Fibroblast of skin of left biceps (primary cell): ENCODE measurements around the gene TMEM129.

Source experiments
- DNase-seq, 2 experiments: peaks; one replicate each; pipeline ENCODE4 v3.0.0-alpha.2; 2013; ENCODE audit warnings: low read depth in 2 of 2

The TMEM129 gene, protein sequence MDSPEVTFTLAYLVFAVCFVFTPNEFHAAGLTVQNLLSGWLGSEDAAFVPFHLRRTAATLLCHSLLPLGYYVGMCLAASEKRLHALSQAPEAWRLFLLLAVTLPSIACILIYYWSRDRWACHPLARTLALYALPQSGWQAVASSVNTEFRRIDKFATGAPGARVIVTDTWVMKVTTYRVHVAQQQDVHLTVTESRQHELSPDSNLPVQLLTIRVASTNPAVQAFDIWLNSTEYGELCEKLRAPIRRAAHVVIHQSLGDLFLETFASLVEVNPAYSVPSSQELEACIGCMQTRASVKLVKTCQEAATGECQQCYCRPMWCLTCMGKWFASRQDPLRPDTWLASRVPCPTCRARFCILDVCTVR

DNA sequence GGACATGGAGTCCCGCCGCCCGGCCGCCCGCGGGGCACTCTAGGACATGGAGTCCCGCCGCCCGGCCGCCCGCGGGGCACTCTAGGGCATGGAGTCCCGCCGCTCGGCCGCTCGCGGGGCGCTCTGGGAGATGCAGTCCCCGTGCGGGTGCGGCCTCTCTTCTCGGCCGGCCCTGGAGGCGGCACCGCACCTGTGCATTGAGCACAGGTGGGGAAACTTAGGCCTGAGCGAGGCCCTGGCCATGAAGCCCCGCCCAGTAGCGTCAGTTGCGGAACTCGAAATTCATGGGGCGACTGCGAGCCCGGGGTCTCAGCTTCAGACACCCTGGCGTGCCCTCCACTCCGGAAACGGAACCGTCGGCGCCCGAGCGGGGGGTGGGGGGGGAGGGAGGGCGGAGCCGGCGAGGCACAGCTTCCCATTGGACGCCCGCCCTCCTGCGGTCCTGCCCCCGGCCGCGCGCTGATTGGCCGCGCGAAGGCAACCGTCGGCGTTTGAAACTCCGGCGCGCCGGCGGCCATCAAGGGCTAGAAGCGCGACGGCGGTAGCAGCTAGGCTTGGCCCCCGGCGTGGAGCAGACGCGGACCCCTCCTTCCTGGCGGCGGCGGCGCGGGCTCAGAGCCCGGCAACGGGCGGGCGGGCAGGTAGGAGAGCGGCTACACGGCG lies at the start of gene TMEM129, which contains the start of gene TACC3:
Gene TMEM129, minus strand, starts transcription at position 321 of the 663 bp plus-strand sequence. CDS start 486 bp downstream, outside the sequence.
Gene TACC3, plus strand, starts transcription at position 519 of the 663 bp plus-strand sequence. CDS start 1,901 bp downstream, outside the sequence.
- DNase-seq = peak; percentile 74 to 75

DNA sequence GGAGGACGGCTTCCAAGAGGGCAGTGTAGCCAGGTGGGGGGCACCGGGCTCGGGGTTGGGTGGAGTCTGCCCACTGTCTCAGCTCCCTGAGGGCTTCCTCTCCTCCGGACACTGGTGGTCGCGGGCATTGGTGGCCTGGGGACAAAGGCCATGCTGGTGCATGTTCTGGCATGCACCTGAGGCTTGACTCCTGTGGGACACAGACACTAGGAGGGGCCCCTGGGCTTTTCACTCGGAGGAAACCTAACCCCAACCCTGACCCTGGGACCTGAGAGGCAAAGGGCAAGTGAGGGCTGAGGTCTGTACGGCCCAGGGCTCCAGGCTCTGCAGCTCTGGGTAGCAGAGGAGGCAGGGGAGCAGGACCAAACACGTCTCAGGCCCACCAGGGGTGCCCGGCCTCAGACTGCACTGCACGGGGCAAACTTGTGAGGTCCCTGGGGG lies 49.7 kb upstream of the TMEM129 start:
- no peak for DNase-seq

DNA sequence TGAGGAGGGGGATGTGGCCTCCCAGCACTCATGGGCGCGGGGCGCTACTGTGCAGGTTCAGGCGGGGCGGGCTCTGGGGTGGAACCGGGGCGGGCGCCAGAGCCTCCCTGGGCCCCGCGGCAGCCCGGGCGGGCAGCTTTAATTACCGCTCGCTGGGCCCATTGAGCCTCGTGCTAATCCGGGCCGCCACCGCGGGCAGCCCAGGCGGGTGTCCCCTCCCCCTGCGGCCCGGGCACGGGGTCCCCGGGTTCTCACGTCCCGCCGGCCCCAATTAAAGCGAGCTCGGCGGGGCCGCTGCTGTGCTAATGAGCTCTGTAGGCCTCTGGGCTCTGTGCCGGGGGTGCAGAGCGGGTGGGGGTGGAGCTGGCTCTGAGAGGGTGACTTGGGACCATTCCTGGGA lies 49.1 kb upstream of the TMEM129 start:
- DNase-seq = no peak

DNA sequence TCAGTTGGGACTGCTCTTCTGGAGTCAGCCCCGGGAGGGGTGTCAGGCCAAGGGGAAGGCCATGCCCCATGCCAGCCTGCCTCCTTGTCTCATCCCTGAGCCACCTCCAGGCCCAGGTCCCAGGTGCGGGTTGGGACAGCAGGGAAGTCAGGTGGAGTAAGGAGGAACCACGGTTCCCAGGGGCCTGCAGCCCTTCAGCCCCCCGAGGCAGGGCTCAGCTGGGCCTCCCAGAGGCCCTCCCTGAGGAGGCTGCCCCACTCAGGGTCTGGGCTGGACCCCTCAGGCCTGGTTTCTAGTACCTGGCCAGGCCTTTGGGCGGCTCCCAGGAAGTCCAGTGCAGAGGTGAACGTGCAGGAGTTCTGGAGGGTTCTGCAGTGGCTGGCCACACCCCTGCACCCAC lies 48.6 kb upstream of the TMEM129 start:
- DNase-seq = no peak

DNA sequence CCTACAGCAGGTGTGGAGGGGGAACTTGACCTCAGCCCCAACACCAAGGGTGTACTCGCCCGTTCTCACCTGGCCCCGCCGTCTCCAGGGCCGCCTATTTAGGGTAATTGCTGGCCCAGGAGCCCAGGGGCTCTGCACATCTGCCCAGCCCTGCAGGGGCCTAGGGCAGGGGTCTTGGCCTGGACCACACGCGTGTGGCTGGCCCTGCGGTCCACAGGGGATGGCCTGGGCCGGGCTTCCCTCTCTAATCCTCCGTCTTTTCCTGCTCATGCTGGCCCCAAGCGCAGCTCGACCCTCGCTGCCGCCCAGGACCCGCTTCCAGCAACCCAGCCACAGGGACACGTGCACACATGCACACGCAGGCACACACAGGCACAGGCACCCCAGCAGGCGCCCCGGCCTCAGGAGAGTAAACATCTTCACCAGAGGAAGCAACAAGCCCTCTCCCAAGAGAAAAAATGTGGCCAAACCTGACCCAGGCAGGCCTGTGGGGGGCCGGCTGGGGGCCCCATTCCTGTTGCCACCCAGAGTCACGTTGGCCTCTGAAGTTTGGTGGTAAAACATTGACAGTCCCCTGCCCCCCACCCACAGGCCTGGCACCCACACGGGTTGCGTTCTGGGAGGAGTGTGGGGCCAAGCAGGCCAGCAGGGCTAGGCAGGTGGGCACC lies 47.4 kb upstream of the TMEM129 start:
- DNase-seq = no peak

DNA sequence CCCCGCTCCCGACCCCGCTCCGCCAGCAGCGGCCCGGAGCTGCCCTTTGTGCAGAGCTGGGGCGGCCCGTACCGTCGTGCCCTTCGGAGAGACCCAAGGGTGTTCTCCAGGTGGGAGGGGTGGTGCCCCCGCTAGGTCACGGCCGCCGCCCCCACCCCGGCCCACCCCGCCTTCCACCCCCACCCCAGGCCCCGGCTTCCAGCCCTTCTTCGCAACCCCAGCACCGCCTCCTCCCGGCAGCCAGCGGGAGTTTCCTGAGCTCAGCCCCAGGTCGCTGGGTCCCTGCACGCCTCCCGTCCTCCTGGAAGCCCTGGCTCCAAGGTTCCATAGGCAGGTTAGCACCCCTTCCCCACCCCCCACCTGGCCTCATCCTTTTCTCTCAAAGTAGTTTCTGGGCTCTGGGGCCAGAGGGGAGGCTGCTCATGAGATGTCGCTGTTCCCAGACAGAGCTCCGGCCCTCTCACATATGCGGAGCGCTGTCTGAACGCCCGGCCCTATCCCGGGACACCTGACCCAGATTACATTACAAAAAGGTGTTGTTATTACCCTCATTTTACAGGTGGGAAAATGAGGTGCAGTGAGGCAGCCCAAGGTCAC lies 46.7 kb upstream of the TMEM129 start:
- no peak for DNase-seq

DNA sequence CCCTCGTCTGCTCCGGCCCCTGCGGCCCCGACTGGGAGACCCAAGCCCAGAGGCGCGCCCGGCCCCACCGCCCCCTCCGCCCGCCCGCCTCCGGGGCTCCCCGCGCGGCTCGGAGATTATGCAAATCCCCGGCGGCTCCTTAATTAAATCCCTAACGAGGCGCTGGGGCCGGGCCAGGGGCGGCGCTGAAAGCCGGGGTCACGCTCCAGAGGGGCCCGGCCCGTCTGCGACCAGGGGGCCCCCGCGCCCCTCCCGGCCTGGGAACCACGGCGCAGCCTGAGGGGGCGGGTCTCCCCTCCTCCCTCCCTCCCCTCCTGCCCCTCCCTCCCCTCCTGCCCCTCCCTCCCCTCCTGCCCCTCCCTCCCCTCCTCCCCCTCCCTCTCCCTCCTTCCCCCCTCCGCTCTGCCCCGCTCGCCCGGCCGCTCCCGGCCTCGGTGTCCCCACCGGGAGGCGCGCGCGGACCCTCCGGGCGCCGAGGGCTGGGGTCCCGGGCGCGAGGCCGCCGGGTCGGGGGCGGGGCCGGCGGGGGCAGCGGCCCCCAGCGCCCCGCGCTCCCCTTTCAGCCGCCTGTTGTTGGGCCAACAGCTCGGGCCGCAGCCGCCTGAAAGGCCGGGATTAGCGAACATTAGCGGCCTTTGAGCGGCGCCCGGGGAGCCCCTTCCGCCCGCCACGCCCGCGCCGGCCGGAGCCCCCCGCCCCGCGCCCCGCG lies 46.1 kb upstream of the TMEM129 start:
- no peak for DNase-seq

DNA sequence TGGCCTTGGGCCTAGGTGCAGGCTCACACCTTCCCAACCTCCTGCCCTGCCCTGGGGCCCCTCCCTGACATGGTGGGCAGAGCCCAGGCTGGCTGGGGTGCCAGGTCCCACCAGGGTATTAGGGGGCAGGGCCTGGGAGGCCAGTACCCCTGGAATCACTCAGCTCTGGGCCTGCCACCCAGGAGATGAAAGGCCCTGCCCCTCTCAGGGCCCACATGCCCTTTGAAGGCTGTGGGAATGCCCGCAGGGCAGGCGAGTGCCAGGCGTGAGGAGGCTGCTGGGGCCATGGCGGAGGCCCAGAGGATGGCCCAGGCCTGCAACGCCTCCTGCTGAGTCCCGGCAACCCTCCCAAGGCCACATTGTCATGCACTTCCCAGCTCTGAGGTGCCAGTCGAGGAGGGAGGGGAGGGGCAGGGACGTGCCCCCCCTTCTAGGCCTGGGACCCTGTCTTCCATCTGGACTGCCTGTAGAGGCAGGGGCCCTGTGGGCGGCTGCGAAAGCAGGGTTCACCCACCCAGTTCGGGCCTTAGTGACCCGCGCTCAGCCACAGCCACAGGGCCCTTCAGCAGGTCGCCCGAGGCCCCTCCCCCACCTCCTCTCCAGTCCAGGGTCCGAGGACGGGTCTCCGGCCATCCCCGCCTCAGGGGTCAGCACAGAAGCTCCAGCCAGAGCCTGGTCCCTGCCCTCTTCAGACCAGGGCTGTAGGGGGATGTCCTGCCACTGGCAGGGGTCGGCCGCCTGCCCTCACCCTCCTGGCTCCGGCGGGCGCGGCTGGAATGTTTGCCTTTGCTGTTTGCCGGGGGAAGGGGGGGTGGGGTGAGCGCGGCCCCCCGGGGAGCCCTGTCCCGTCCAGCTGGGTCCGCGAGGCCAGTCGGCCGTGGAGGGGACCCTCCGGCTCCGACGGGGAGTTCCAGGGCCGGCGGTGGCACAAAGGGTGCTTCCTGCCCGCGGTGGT lies 45.3 kb upstream of the TMEM129 start:
- no peak for DNase-seq

DNA sequence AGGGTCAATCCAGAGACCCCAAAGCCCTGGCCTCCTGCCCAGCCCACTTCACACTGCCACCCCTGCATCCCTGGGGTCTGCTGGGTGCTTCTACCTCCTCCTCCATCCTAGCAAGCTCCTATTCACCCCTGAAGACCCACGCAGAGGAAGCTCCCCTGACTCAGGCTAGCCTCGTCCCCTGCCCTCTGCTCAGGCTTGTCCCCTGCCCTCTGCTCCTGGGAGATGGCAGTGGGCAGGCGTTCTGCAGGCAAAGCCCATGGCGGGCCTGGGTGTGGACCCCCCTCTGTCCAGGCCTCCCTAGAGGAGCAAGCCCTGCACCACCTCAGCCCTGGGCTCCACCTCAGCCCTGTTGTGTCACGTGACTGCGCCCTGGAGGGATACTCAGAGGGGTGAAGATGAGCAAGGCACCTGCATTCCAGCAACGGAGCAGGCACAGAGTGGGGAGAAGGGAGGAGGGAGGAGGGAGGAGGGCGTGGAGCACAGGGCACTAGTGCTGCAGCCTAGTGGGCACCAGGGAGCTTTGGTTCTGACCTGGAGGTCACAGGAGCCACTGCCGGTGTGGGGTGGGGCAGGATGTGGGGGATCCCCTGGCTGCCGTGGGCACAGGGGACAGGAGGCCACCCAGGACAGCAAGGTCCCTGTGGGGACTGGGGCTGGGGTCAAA lies 44.4 kb upstream of the TMEM129 start:
- no peak for DNase-seq

DNA sequence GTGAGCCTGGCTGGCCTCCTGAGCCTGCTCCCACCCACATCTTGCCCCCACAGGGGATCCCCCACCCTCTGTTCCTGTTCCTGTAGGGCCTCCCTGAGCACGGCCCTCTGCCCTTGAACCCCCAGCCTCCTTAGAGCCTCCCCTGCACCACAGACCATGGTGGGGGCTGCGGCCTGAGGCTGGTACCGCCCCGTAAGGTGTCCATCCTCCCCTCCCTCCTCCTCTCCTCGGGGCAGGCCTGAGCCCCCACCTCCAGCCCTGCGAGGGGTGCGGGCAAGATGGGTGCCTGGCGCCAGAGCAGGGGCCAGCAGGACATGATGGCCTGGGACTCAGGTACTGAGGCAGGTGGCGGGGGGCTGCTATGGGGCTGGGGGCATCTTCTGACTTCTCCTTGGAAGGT lies 43.5 kb upstream of the TMEM129 start:
- DNase-seq = no peak

DNA sequence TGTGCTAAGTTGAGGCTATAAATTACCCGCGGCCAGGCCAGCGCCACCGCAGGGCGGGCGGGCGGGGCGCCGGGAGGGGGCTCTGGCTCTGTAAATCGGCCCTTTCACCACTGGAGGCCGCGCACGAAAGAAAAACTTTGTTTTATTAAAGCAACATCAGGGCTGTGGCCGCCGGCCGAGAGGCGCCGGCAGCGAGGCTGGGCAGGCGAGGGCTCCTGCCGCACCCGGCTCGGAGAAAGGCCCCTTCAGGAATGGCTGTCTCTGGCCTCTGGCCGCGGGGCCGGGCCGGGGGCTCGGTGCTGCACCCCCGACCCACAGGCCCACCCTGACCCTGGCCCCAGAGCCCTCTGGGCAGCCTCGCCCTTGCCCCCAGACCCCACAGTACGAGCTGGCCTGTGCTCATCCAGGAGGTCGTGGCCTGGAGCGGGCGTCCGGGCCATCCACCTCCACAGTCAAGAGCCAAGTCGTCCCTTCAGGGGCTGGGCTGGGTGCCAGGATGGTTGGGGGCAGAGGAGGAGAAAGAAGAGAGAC lies 42.5 kb upstream of the TMEM129 start:
- DNase-seq = no peak

DNA sequence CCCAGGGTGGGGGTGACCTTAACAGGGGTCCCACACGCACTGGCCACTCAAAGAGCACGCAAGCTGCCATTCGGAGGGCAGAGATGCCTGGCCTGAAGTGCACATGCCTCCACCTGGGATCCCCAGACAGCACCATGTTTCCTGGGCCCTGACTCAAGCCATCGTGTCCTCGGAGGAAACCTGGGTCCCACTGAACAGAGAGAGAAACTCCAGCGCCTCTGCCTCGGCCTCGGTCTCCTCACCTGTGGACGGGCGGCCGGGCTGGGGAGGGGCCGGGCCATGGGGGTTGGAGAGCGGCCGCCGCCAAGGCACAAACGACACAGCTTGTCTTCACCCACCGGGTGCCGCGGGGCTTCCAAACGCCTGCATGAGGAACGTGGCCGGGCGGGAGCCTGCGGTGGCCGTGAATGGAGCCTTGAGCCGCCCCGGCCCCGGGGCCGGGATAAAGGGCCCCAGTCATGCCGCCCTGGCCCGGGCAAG lies 42.0 kb upstream of the TMEM129 start:
- DNase-seq = no peak

DNA sequence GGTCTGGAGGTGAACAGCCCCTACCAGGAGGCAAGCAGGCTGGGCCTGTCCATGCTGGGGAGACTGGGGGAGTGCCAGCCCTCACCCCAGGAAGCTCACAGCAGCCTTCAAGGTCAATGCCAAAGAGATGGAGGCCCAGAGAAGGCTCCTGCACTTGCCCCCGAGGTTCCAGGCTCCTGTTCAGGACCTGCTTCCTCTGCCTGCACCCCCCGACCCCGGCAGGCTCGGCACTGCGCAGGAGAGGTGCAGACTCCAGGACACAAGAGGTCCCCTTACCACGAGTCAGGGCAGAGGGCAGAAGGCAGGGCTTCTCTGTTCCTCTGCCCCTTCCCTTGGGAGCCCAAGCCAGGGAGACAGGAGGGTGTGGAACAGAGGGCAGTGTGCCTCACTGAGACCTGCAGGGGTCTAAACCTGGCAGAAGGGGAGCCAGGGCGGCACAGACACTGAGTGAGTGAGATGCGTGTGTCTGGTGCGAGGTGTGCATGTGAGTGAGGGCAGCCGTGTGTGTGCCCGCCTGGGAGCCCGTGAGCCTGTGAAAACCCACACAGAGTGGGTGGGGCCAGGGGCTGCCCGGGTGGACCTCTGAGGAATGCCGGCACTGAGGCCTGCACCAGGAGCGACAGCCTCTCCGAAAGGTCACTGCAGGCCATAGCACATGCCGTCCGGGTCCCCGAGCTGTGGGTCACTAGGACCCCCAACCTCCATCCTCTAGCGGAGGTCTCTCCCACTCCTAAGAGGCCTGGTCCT lies 41.3 kb upstream of the TMEM129 start:
- DNase-seq = no peak

DNA sequence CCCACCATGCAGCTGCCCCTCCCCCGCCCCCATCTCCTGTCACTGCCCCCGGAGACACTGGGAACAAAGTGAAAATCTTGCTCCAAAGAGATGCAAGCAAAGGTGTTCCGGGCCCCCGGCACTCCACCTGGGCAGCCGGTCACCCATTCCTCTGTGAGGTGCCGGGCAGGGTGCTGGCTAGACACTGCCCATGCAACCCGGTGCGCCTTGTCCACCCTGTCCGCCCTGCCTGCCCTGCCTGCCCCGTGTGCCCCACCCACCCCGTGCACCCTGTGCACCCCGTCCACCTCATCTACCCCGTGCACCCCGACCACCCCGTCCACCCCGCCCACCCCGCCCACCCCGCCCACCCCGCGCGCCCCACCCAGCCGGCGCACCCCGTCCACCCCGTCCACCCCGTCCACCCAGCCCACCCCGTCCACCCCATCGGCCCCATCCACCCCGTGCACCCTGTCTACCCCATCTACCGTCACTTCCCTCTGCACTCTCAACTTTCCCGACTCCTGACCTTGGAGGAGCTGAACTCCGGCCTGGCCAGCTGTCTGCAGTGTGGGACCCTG lies 40.1 kb upstream of the TMEM129 start:
- no peak for DNase-seq

DNA sequence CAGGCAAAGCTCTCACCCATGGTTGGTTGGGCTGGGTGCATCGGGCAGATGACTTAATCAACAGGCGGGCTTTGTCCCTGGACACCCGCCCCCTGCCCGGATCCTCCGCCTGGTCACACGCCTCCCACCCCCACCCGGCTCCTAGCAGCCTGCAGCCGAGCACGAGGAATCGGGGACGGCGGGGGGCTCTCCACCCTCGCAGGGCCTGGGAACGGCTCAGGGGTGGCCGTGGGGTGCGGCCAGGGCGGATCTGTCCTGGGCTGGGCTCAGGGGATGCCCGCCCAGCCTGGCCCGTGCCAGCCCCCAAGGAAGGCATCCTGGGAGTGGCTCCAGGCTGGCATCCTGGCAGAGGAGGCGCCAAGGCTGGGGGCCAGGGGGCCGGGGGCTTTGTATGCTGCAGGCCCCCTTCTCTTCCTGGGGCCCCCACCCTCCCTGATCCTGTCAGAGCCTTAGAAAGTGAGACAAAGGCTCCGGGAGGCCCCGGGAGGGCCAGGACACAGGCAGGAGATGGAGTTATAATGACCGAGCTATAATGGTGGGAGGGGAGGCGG lies 39.5 kb upstream of the TMEM129 start:
- DNase-seq = no peak

DNA sequence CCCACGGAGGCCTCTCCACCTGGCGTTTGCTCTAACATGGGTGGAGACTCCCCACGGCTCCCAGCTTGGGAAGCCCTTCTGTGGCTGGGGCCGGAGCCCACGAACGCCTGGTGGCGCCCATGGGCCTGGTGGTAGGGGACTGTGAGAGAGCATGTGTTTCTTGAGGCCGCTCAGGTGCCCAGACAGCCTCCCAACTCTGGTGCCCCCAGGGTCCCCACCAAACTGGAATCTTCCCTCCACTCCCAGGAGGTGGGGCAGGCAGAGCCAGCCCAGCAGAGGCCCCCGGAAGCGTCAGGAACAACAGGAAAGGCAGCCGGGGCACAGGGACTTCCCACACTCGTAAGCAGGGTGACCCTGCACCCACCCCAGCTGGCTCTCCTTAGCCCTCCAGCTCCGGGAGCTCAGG lies 38.7 kb upstream of the TMEM129 start:
- no peak for DNase-seq

DNA sequence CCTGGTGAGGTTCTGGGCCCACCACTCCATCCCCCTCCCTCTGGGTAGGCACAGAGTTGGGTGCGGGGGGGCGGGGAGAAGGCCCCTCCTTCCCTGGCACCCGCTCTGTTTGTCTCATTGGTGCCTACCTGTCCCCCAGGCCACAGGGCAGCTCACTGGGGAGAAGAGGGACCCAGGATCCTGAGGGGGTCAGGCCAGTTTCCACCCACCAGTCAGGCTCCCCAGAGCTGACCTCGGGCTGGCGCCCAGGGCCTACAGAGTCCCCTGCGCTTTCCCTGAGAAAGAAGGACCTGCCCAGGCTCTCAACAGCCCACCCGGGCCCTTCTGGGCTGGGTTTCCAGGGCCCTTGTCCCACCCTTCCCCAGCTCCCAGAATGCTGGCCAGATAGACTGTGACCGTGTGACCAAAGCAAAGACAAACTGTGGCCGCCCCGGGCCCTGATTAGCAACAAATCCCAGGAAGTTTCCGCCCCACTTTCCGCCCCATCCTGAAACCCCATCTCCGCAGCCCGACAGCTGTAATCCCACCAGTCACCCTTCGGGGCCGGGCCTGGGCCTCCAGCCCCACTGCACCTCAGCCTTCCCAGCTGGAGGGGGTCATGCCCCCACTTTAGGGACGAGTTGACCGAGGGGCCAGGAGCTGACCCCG lies 38.2 kb upstream of the TMEM129 start:
- no peak for DNase-seq
